Cerebellar cortex (tissue), 1 donor: Measurements from ENCODE around the gene PSMC3.

ENCODE experiments used
- DNase-seq: peaks from one replicate; pipeline ENCODE4 v3.0.0-alpha.2; 2015; ENCODE audit warnings: low spot score

PSMC3 gene

GRCh38 chr11:47413351-47413750, 12.9 kb downstream of the PSMC3 start:
- no peak for DNase-seq

GRCh38 chr11:47411884-47412746, 14.1 kb downstream of the PSMC3 start:
- DNase-seq: peak; percentile 47

GRCh38 chr11:47410370-47411264, 15.6 kb downstream of the PSMC3 start:
- DNase-seq: no peak

- no peak for DNase-seq
Measured at GRCh38 chr11:47409440-47410369, 16.5 kb downstream of the PSMC3 start.

GRCh38 chr11:47408598-47409439, 17.4 kb downstream of the PSMC3 start:
- peak; percentile 61 for DNase-seq

DNA sequence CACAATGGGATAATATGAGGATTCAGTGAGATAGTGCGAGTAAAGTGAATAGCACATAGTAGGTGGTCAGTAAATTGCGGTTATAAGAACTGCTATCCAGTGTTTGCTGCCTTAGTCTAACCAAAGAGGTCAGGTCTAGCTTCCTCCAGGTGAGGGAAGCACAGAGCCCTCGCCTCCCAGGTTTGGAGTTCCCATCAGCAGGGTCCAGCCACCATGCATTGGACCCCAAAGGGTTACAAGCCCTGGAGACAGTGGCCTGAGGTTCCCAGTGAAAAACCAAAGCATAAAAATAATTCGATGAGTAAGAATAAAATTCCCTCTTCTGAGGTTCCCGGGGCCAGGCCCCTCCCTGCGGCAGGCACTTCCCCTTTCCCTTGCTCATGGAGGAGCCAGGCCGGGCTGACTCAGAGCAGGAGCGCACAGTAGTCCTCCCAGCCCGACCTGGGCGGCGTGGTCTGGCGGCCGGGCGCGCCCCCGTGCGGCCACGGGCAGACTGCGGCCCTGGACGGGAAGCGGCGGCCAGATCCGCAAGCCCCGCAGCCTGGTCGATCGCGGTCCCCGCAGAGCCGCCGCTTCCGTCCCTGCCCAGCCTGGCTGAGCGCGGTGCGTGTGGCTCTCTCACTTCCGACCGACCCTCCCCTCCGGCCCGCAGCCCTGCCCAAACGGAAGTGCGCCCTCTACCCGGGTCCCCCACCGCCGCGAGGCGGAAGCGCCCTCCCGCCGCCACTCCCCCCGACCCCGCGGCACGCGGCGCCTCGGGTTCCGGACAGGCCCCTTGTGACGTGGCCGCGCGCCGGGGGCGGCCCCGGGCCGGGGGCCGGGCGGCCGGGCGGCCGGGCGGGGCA, 18.3 kb downstream of the PSMC3 start, which contains the start of gene SLC39A13:
TSS of gene SLC39A13 (plus strand) at position 845 of the 845 bp plus-strand sequence. CDS start 1,505 bp downstream, outside the sequence.
- peak; percentile 92 for DNase-seq

GRCh38 chr11:47406896-47407745, 19.1 kb downstream of the PSMC3 start:
- no peak for DNase-seq

DNA sequence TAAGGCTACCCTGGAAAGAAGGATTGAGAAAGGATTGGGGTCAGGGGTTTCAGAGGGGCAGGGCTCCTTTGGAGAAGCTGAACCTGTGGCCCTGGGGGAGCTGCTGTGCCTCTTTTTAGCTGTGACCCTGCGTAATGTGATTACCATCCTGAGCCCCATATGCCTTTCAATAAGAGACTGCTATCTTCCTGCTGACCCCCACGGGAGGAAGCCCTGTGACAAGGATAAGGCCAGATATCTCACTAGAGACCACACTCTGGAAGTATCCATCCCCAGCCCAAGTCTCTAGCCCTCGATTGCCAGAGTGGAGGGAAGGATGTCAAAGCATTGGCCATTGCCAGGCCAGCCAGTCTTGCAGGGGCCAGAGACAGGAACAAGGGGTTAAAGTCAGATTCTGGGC, 22.7 kb downstream of the PSMC3 start:
- no peak for DNase-seq

- no peak for DNase-seq
Measured at GRCh38 chr11:47403135-47403534, 23.1 kb downstream of the PSMC3 start.

DNA sequence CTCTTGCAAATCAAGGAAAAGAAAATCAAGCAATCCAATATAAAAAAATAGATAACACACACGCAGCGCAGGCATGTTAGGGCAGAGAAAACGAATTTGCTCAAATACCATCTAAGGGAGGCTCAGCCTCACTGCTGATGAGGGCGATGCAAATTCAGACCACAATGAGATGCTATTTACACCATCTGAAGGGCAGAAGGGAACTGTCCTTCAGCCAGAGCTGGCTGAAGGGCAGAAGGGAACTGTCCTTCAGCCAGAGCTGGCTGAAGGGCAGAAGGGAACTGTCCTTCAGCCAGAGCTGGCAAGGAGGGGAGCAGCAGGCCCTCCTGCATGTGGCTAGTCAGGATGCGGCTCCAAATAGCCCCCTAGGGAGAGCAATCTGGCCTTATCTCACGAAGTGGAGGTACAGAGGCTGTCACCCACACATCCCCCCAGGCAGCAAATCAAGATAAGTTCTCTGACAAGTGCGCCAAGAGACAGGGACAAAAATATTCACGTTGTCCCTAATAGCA, 25.4 kb downstream of the PSMC3 start:
- peak; percentile 82 for DNase-seq

DNA sequence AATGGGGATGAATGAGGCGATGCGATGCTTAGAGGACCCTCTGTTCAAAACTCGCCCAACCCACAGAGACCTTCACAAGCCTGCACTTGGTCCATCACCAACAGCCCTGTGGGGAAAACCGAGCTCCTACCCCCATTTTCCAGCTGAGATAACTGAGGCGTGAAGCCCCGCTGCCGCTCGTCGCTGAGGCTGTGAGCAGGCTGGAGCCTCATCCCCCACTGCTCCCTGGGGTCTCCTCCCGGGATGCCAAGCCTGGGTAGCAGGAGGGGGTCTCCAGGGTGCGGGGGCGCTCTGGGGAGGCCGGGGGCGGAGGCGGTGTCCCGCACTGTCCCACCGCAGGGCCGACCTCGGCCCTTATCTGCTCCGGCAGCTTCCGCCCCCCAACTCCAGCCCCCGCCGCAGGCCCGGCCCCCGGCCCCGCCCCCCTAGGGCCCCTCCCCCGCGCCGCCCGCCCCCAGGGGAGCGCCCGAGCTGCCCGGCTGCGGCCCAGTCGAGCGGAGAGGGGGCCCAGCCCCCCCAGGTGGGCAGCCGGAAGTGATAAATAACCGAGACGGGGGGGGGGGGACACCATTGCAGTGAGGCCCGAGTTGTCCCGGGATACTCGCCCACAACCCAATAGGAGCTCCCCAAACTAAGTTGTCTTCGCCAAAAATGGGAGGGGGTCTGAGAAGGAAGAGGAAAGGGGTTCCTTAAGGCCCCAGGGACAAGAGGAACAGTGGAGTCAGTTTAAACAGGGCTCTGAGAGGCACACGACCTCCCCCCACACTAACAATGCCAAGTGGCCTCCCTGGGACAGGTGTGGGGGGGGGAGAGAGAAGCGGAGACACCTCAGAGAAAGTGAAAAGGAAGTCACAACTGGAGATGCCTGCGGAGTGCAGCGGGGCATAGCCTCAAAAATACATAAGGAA, 26.1 kb downstream of the PSMC3 start:
- DNase-seq: no peak

- no peak for DNase-seq
Measured at GRCh38 chr11:47398551-47398950, 27.7 kb downstream of the PSMC3 start.

DNA sequence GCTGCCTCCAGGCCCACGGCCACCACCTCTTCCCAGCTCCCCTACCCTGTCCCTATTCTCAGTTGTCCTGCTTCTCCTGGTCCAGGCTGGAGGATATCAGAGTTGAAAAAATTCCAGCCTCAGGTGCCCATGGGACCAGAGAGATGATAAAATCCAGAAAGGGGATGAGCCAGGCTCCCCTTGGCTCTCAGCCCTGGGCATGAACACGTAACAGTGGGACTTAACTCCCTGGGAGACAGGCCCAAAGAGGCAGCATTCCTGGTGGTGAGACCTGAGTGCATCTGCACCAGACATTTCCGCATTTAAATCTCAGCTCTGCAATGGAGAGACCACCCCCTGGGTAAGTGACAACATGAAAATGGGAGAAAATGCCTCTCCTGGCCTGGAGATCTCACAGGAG, 28.2 kb downstream of the PSMC3 start:
- no peak for DNase-seq

DNA sequence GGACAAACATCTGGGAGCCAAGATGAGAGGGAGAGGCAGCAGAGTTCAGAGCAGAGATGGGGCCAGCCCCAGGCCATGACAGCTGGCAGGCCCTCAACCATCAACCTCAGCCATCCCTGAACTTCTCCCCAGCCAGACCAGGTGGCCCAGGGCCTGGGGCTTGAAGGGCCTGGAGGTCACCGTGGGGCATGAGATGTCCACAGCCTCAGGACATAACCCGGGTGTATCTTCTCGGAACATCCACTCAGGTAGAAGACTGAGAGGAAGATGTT, 30.3 kb downstream of the PSMC3 start:
- no peak for DNase-seq

GRCh38 chr11:47395223-47396048, 30.8 kb downstream of the PSMC3 start:
- DNase-seq: no peak

DNA sequence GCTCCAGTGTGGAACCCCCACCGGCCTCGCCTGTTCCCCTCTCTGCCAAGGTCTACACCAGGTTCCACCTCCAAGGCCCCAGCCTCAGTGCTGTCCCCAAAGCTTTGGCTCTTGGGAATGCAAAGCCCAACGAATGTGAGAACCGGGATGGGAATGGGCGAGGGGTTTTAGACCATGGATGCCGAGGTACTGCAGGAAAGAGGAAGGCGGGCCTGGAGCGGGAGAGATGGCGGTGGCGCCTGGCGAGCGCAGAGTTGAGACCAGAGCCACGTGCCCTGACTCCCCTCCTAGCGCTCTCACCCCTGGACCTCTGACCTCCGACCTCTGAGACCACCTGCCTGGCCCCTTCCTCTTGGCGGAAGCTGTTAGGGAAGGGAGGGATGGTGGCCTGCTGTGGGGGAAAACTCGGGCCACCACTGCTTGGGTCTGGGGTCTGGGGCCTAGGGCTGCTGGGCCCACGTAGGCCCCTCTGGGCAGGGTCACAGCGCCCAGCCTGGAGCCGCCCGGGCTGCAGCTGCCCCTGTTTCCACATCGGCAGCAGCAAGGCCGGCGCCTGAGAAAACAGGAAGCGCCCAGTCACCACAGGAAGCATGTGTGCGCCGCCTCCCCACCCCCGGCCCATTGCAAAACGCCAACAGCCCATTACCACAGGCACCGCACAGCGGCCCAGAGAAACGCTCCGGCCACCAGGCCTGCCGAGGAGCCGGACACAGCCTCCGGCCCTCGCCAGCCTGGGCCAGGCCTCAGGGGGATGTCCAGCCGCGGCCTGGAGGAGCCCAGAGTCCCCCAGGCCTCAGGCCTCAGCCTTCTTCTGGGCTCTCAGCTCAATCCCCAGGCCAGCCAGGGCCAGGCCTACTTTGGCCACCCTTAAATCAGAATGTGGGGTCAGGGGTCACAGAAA, 31.7 kb downstream of the PSMC3 start:
- DNase-seq: no peak
